Sigmoid colon (tissue), 7 donors: ENCODE results near the gene PLA2G4F. TPM values are rescaled to one million over a fixed set of nuclear protein-coding genes. Genes with fewer than 3 reads are reported as not detected.

Source experiments
- DNase-seq: peaks from one replicate; pipeline ENCODE4 v3.0.0-alpha.2; 2019
- H3K27ac ChIP-seq, 4 donors: fragments of 200-600 bp; sonication (generic); one replicate each; pipeline ENCODE4 v1.5.1; 2016 to 2019; ENCODE audit warnings: mild to moderate bottlenecking in 1 of 4
- H3K27me3 ChIP-seq, 3 donors: fragments of 200-600 bp; sonication (generic); one replicate each; pipeline ENCODE4 v1.5.1; 2019; ENCODE audit warnings: mild to moderate bottlenecking in 1 of 3
- H3K36me3 ChIP-seq, 4 donors: fragments of 200-600 bp; sonication (generic); one replicate each; pipeline ENCODE4 v1.5.1; 2016 to 2019
- H3K4me1 ChIP-seq, 4 donors: fragments of 200-600 bp; sonication (generic); one replicate each; pipeline ENCODE4 v1.5.1; 2017 to 2019
- H3K4me3 ChIP-seq, 4 donors: fragments of 200-600 bp; sonication (generic); one replicate each; pipeline ENCODE4 v1.5.1; 2017 to 2019; ENCODE audit warnings: mild to moderate bottlenecking in 2 of 4, moderate library complexity in 1 of 4
- H3K9me3 ChIP-seq, 4 donors: fragments of 200-600 bp in 3 of 4; sonication (generic) in 3 of 4; one replicate each; pipeline versions ENCODE4 v1.5.1 to v1.6.1; 2013 to 2019
- EP300 ChIP-seq, 4 donors: sonication (generic); formaldehyde crosslinking; IDR thresholded peaks; one replicate each; pipeline ENCODE4 v1.6.1; 2017; ENCODE audit warnings: antibody characterized with exemption in 4 of 4
- POLR2A ChIP-seq, 2 donors: fragments of 450-650 bp; IDR thresholded peaks; one replicate each; pipeline ENCODE4 v1.6.1; 2016; ENCODE audit warnings: antibody characterized with exemption in 2 of 2, mild to moderate bottlenecking in 2 of 2, moderate library complexity in 2 of 2
- POLR2AphosphoS5 ChIP-seq, 4 donors: sonication (generic); formaldehyde crosslinking; IDR thresholded peaks; one replicate each; pipeline ENCODE4 v1.6.1; 2017; ENCODE audit warnings: antibody characterized with exemption in 4 of 4
- WGBS, 2 donors: extraction: QIAGEN DNeasy Blood & Tissue Kit; methylation state at CpG; one replicate each; pipeline ENCODE4 v1.1.7; 2013; 5-methylcytosine and 5-hydroxymethylcytosine counted together
- intact Hi-C: fragments of 100-400 bp; cut with DNase I; formaldehyde crosslinking; loops from one replicate; pipeline ENCODE4 v1.15.1; 2023
- polyA plus RNA-seq, 3 donors: library from polyadenylated mRNA; stranded (reverse); fragments of 200-250 nt; gene quantifications; one replicate each; pipeline ENCODE4 v1.2.3, GENCODE V29; 2013
- total RNA-seq, 4 donors: library from RNA; depleted of rRNA; stranded (reverse); fragments of >200 nt; gene quantifications; one replicate each; pipeline ENCODE4 v1.1.0, GENCODE V29; 2016
- TF ChIP-seq, protein P1 (sequence below), 4 experiments: fragments of 450-650 bp in 3 of 4; fragments of 200-600 bp in 1 of 4; IDR thresholded peaks; one replicate each; pipeline ENCODE4 v1.5.1; 2016 to 2019; ENCODE audit warnings: antibody characterized with exemption in 4 of 4, mild to moderate bottlenecking in 3 of 4, moderate library complexity in 2 of 4
- donor health status: healthy with polysubstance abuse.
- donor health status: Bipolar disorder and iron deficiency.
- donor health status: healthy.

The PLA2G4F gene
- total and polyA plus RNA-seq, 7 donors, result under 0.01 to 28.8 (median 7.2) TPM; not detected in 2

GRCh38 chr15:42199126-42199525, 42.7 kb upstream of the PLA2G4F start:
- no peak overlapping the region for H3K27ac ChIP-seq
- 90 to 91% methylated on average over 5 of the region's 5 CpGs for WGBS, 2 donors
- intact Hi-C loops, result no loop called here
- TF ChIP-seq EP300 (IDR thresholded peaks at IDR 0.05) (no peak), POLR2A (IDR thresholded peaks at IDR 0.05) (no peak), POLR2AphosphoS5 (IDR thresholded peaks at IDR 0.05) (no peak)
- TF ChIP-seq, protein P1, sequence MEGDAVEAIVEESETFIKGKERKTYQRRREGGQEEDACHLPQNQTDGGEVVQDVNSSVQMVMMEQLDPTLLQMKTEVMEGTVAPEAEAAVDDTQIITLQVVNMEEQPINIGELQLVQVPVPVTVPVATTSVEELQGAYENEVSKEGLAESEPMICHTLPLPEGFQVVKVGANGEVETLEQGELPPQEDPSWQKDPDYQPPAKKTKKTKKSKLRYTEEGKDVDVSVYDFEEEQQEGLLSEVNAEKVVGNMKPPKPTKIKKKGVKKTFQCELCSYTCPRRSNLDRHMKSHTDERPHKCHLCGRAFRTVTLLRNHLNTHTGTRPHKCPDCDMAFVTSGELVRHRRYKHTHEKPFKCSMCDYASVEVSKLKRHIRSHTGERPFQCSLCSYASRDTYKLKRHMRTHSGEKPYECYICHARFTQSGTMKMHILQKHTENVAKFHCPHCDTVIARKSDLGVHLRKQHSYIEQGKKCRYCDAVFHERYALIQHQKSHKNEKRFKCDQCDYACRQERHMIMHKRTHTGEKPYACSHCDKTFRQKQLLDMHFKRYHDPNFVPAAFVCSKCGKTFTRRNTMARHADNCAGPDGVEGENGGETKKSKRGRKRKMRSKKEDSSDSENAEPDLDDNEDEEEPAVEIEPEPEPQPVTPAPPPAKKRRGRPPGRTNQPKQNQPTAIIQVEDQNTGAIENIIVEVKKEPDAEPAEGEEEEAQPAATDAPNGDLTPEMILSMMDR (IDR thresholded peaks at IDR 0.05), result no peak
- H3K36me3 ChIP-seq, result peaks cover 0 to 26% (median 9%) of the 10 kb centered on the region in 4 donors
- DNase-seq, result no peak
- no peaks in the 10 kb centered on the region for H3K27me3 ChIP-seq
- H3K4me1 ChIP-seq, result no peaks in the 10 kb centered on the region
- H3K4me3 ChIP-seq, result no peak overlapping the region
- no peaks in the 10 kb centered on the region for H3K9me3 ChIP-seq

DNA sequence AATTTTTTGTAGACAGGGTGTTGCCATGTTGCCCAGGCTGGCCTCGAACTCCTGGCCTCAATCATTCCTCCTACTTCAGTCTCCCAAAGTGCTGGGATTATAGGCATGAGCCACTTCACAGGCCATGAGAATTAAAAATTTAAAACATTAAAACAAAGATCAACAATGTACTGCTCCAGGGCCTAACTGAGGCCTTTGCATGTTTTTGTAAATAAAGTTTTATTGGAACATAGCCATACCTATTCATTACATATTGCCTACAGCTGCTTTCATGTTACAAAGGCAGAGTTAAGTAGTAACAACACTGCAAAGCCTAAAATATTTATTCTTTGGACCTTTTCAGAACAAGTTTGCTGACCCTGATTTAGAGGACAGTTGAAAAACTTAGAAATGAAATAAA, 42.1 kb upstream of the PLA2G4F start:
- TF ChIP-seq EP300 (IDR thresholded peaks at IDR 0.05) (no peak), POLR2AphosphoS5 (IDR thresholded peaks at IDR 0.05) (no peak), POLR2A (IDR thresholded peaks at IDR 0.05) (no peak)
- TF ChIP-seq, protein P1 (IDR thresholded peaks at IDR 0.05), result no peak
- peaks cover 0 to 26% (median 9%) of the 10 kb centered on the region in 4 donors for H3K36me3 ChIP-seq

GRCh38 chr15:42194513-42194912, 38.1 kb upstream of the PLA2G4F start:
- no peak for DNase-seq

More for the DNA sequence above, 42.1 kb upstream of the PLA2G4F start:
- intact Hi-C loops, result no loop called here
- H3K4me3 ChIP-seq, result no peak overlapping the region
- no peaks in the 10 kb centered on the region for H3K9me3 ChIP-seq
- 96 to 97% methylated on average over 1 of the region's 1 CpG for WGBS, 2 donors
- no peak overlapping the region for H3K27ac ChIP-seq
- DNase-seq, result no peak
- no peaks in the 10 kb centered on the region for H3K4me1 ChIP-seq
- no peaks in the 10 kb centered on the region for H3K27me3 ChIP-seq

GRCh38 chr15:42193383-42193782, 36.9 kb upstream of the PLA2G4F start:
- Histone ChIP-seq H3K36me3 (peaks cover 5 to 45% (median 23%) of the 10 kb centered on the region in 4 donors), H3K27ac (no peak overlapping the region), H3K27me3 (no peaks in the 10 kb centered on the region), H3K4me1 (no peaks in the 10 kb centered on the region), H3K9me3 (no peaks in the 10 kb centered on the region), H3K4me3 (no peak overlapping the region)
- DNase-seq, result no peak
- TF ChIP-seq POLR2AphosphoS5 (IDR thresholded peaks at IDR 0.05), result no peak
- TF ChIP-seq EP300 (IDR thresholded peaks at IDR 0.05), result no peak
- TF ChIP-seq POLR2A (IDR thresholded peaks at IDR 0.05), result no peak
- TF ChIP-seq, protein P1 (IDR thresholded peaks at IDR 0.05), result no peak
- intact Hi-C loops, result no loop called here
- 84 to 94% methylated on average over 3 of the region's 3 CpGs for WGBS, 2 donors

More at GRCh38 chr15:42194513-42194912, 38.1 kb upstream of the PLA2G4F start:
- Histone ChIP-seq H3K4me3 (no peak overlapping the region), H3K27me3 (no peaks in the 10 kb centered on the region), H3K9me3 (no peaks in the 10 kb centered on the region), H3K4me1 (no peaks in the 10 kb centered on the region), H3K36me3 (peaks cover 9 to 47% (median 16%) of the 10 kb centered on the region in 4 donors), H3K27ac (no peak overlapping the region)
- TF ChIP-seq, protein P1 (IDR thresholded peaks at IDR 0.05), result no peak
- TF ChIP-seq EP300 (IDR thresholded peaks at IDR 0.05), result no peak
- TF ChIP-seq POLR2A (IDR thresholded peaks at IDR 0.05), result no peak
- TF ChIP-seq POLR2AphosphoS5 (IDR thresholded peaks at IDR 0.05), result no peak
- intact Hi-C loops, result no loop called here
- 88 to 94% methylated on average over 5 of the region's 5 CpGs for WGBS, 2 donors
